ENCODE data around the gene MYOCOS.

DNA sequence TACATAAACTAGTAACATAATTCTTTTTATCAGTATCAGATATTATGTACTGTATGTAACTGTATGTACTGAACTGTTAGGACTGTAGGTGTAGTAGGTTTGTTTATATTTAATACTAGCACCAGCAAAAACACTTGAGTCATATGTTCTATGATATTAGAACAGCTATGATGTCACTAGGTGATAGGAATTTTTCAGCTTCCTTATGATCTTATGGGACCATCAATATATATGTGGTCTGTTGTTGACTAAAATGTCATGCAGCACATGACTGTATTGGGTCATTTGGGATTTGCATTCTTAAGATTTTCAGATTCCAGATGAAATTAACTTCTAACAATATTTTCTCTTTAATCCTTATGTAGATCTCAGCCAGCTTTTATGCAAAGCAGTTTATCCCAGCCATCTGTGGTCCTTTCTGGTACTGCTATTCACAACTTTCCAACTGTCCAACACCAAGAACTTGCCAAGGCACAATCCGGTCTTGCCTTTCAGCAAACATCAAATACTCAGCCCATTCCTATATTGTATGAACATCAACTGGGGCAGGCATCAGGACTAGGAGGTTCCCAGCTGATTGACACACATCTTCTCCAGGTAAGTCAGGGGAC, 38.3 kb upstream of the MYOCOS start:
- no peak for TF ChIP-seq POLR2A (IDR thresholded peaks at IDR 0.05)
- TF ChIP-seq, protein P1, sequence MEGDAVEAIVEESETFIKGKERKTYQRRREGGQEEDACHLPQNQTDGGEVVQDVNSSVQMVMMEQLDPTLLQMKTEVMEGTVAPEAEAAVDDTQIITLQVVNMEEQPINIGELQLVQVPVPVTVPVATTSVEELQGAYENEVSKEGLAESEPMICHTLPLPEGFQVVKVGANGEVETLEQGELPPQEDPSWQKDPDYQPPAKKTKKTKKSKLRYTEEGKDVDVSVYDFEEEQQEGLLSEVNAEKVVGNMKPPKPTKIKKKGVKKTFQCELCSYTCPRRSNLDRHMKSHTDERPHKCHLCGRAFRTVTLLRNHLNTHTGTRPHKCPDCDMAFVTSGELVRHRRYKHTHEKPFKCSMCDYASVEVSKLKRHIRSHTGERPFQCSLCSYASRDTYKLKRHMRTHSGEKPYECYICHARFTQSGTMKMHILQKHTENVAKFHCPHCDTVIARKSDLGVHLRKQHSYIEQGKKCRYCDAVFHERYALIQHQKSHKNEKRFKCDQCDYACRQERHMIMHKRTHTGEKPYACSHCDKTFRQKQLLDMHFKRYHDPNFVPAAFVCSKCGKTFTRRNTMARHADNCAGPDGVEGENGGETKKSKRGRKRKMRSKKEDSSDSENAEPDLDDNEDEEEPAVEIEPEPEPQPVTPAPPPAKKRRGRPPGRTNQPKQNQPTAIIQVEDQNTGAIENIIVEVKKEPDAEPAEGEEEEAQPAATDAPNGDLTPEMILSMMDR (IDR thresholded peaks at IDR 0.05) = no peak
